Measurements from ENCODE around the gene CCHCR1.

Gene CCHCR1

GRCh38 chr6:31145386-31145785 is 12.2 kb downstream of the CCHCR1 start:
- TF ChIP-seq ZFP3 (CRISPR knock-in tag; IDR thresholded peaks at IDR 0.05) = no peak
- TF ChIP-seq PATZ1 (CRISPR knock-in tag; IDR thresholded peaks at IDR 0.05; ENCODE audit: borderline replicate concordance) = no peak
- no peak for TF ChIP-seq CSDC2 (CRISPR knock-in tag; IDR thresholded peaks at IDR 0.05)
- TF ChIP-seq PPARA (CRISPR knock-in tag; IDR thresholded peaks at IDR 0.05; ENCODE audit: borderline replicate concordance) = no peak
- TF ChIP-seq GLIS3 (CRISPR knock-in tag; IDR thresholded peaks at IDR 0.05) = no peak
- TF ChIP-seq ZNF565 (CRISPR knock-in tag; conservative IDR thresholded peaks at IDR 0.05; ENCODE audit: low read depth) = no peak
- TF ChIP-seq OSR1 (CRISPR knock-in tag; IDR thresholded peaks at IDR 0.05) = no peak
- TF ChIP-seq ZFP30 (CRISPR knock-in tag; IDR thresholded peaks at IDR 0.05) = no peak
- no peak for TF ChIP-seq ZC3H10 (CRISPR knock-in tag; IDR thresholded peaks at IDR 0.05)
- no peak for ATAC-seq

GRCh38 chr6:31144970-31145340 is 12.6 kb downstream of the CCHCR1 start:
- no peak for ATAC-seq
- TF ChIP-seq ESRRG (CRISPR knock-in tag; IDR thresholded peaks at IDR 0.05) (no peak), CREB5 (CRISPR knock-in tag; IDR thresholded peaks at IDR 0.05; ENCODE audit: low read depth) (no peak), TSHZ2 (CRISPR knock-in tag; IDR thresholded peaks at IDR 0.05) (no peak), CSRNP3 (CRISPR knock-in tag; IDR thresholded peaks at IDR 0.05) (no peak), ZNF565 (CRISPR knock-in tag; conservative IDR thresholded peaks at IDR 0.05; ENCODE audit: low read depth) (no peak), ISL1 (CRISPR knock-in tag; IDR thresholded peaks at IDR 0.05) (no peak), PATZ1 (CRISPR knock-in tag; IDR thresholded peaks at IDR 0.05; ENCODE audit: borderline replicate concordance) (no peak), OSR1 (CRISPR knock-in tag; IDR thresholded peaks at IDR 0.05) (no peak)

- no peak for ATAC-seq
- no peak for TF ChIP-seq ZFP3 (CRISPR knock-in tag; IDR thresholded peaks at IDR 0.05)
- no peak for TF ChIP-seq PPARA (CRISPR knock-in tag; IDR thresholded peaks at IDR 0.05; ENCODE audit: borderline replicate concordance)
- no peak for TF ChIP-seq RARB (CRISPR knock-in tag; IDR thresholded peaks at IDR 0.05)
- TF ChIP-seq ZNF565 (CRISPR knock-in tag; conservative IDR thresholded peaks at IDR 0.05; ENCODE audit: low read depth) = no peak
- no peak for TF ChIP-seq TOX (CRISPR knock-in tag; IDR thresholded peaks at IDR 0.05; ENCODE audit: borderline replicate concordance)
- TF ChIP-seq TCF4 (CRISPR knock-in tag; IDR thresholded peaks at IDR 0.05; ENCODE audit: borderline replicate concordance) = no peak
- TF ChIP-seq ZNF70 (CRISPR knock-in tag; IDR thresholded peaks at IDR 0.05) = no peak
- no peak for TF ChIP-seq POU6F1 (CRISPR knock-in tag; IDR thresholded peaks at IDR 0.05; ENCODE audit: borderline replicate concordance, low read depth)
- TF ChIP-seq ZFP30 (CRISPR knock-in tag; IDR thresholded peaks at IDR 0.05) = no peak
- no peak for TF ChIP-seq ISL1 (CRISPR knock-in tag; IDR thresholded peaks at IDR 0.05)
- TF ChIP-seq CSDC2 (CRISPR knock-in tag; IDR thresholded peaks at IDR 0.05) = no peak
- no peak for TF ChIP-seq BACH2 (CRISPR knock-in tag; IDR thresholded peaks at IDR 0.05; ENCODE audit: borderline replicate concordance)
- TF ChIP-seq SNAI2 (CRISPR knock-in tag; IDR thresholded peaks at IDR 0.05) = no peak
- no peak for TF ChIP-seq TSHZ2 (CRISPR knock-in tag; IDR thresholded peaks at IDR 0.05)
Measured at GRCh38 chr6:31144296-31144969, 13.2 kb downstream of the CCHCR1 start.
